ENCODE measurements around the gene LEFTY1.

DNA sequence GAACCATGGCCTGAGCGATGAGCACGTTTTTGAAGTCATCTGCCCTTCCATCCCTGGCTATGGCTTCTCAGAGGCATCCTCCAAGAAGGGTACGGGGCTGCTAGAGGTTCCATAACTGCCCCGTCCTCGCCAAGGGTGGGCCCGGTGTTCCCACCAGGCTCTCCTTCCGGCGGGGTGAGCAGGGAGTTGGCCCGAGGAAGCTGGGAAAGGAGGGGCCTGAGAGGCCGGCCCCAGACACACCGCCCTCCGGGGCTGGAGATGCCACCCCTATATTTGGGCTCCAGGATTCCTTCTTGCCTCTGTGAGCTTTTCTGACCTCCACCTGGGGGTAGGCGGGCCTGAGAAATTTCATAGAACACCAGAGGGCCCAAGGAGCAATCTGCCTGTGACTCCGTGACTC, 50.2 kb downstream of the LEFTY1 start:
- TF ChIP-seq CTCF (conservative IDR thresholded peaks at IDR 0.05; ENCODE audit: low read depth, low read length): no peak
- TF ChIP-seq EZH2 (IDR thresholded peaks at IDR 0.05; ENCODE audit: low read length, unreplicated experiment): no peak
- TF ChIP-seq EZH2phosphoT487 (IDR thresholded peaks at IDR 0.05; ENCODE audit: borderline replicate concordance, low read length): no peak
